HUES48 (cell line): ENCODE measurements around the gene UPK1B.

Experiments used
- H3K27ac ChIP-seq: one replicate; pipeline ENCODE4 v1.7.0; 2013; ENCODE audit warnings: low read depth, low read length, inconsistent platforms
- H3K27me3 ChIP-seq: 2 replicates; pipeline ENCODE4 v1.6.1; 2013; ENCODE audit warnings: mild to moderate bottlenecking, low read length; ENCODE audit not compliant: control insufficient read depth, insufficient read depth
- H3K36me3 ChIP-seq: 2 replicates; pipeline ENCODE4 v1.6.1; 2013; ENCODE audit warnings: low read length; ENCODE audit not compliant: control insufficient read depth, insufficient read depth
- H3K4me1 ChIP-seq: 2 replicates; pipeline ENCODE4 v1.6.1; 2013; ENCODE audit warnings: mild to moderate bottlenecking, low read length; ENCODE audit not compliant: control insufficient read depth, insufficient read depth
- H3K4me3 ChIP-seq: 2 replicates; pipeline ENCODE4 v1.5.1; 2013; ENCODE audit warnings: mild to moderate bottlenecking, low read depth, low read length
- H3K9ac ChIP-seq: 2 replicates; pipeline ENCODE4 v1.6.1; 2013; ENCODE audit warnings: mild to moderate bottlenecking, low read depth, low read length, moderate library complexity
- H3K9me3 ChIP-seq: 2 replicates; pipeline ENCODE4 v1.6.1; 2013; ENCODE audit warnings: low read length; ENCODE audit not compliant: control insufficient read depth, insufficient read depth

The UPK1B gene

DNA sequence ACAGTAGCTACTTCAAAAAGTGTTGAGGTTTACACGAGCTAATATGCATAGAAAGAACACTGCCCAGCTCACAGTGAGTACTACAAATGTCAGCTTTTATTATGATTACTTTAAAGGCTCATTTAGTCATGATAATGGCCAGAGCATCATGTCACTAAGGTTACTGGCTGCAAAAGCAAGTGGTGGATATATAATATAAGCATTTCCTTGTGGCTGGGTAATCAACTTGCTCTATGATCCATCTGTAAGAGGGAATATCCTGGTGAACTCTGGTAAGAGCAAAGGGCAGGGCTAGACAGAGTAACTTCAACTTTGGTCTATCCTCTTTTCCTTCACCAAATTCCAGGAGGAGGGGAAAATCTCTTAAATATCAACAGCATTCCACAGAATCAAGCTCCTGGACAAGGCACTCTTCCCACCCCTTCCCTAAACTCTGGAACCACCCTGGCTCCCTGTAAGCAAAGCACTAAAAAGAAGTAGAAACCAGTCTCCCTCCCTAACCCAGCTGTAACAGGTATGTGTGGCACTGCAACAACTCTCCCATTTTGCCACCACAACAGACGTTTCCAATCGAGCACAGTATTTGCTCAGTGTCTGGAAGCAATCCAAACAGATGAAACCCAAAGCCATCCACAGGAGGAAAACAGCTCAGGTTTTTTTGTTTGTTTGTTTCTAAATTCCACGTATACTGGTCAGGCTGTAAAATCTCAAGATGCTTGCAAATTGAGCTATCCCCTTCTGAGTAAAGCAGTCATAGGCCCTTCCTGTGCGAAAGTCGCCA, 53.9 kb downstream of the UPK1B start:
- H3K27ac ChIP-seq, result no peak overlapping the region
- no peaks in the 10 kb centered on the region for H3K4me1 ChIP-seq
- no peak overlapping the region for H3K4me3 ChIP-seq
- no peak overlapping the region for H3K9ac ChIP-seq
- no peaks in the 10 kb centered on the region for H3K9me3 ChIP-seq
- H3K36me3 ChIP-seq, result peaks cover 93% of the 10 kb centered on the region
- no peaks in the 10 kb centered on the region for H3K27me3 ChIP-seq

DNA sequence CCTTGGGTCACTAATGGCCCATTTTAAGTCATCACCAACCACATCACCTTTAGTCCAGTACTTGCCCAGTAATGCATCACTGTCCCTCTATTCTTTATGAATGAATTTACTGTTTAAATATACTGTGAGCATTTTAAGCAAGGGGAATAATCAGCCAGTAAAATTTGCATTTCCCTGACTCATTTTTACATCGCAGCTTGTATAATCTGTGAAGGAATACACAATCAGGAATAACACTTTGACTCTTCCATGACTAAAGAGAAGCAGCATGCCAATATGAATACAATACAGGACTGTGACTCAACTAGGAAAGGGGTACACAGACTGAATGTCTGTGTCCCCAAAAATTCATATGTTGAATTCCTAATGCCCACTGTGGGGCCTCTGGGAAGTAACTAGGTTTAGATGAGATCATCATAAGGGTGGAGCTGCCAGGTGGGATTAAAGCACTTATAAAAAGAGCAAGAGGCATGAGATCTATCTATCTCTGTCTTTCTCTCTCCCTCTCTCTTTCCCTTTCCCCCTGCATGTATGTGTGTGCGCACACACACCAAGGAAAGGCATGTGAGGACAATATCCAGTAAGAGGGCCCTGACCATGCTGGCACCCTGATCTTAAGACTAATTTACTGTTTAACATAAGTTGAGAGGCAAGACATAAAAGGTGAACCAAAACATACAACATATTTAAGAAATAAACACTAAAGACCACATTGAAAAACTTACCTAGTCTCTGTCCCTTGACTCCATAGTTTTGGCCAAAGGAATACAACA, 55.2 kb downstream of the UPK1B start:
- Histone ChIP-seq H3K4me1 (no peaks in the 10 kb centered on the region), H3K9me3 (no peaks in the 10 kb centered on the region), H3K27me3 (no peaks in the 10 kb centered on the region), H3K27ac (no peak overlapping the region), H3K4me3 (no peak overlapping the region), H3K9ac (no peak overlapping the region), H3K36me3 (peaks cover 92% of the 10 kb centered on the region)

DNA sequence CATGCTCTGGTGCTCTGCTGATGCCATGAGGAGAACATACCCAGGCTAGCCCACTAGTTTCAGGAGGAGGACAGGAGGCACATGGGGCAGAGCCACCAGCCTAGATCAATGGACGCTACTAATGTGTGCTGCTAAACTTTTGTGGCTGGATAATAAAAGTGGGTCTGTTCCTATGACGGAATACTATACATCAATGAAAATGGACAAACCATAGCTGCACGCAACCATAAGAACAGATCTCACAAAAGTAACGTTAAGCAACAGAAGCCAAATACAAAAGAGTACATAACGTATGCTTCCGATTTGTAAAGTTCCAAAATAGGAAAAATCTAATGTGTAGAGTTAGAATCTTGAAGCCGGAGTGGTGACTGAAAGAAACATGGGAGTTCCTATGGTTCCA, 55.8 kb downstream of the UPK1B start:
- Histone ChIP-seq H3K27ac (no peak overlapping the region), H3K9ac (no peak overlapping the region), H3K4me3 (no peak overlapping the region), H3K9me3 (no peaks in the 10 kb centered on the region), H3K27me3 (no peaks in the 10 kb centered on the region), H3K4me1 (no peaks in the 10 kb centered on the region), H3K36me3 (peaks cover 92% of the 10 kb centered on the region)

DNA sequence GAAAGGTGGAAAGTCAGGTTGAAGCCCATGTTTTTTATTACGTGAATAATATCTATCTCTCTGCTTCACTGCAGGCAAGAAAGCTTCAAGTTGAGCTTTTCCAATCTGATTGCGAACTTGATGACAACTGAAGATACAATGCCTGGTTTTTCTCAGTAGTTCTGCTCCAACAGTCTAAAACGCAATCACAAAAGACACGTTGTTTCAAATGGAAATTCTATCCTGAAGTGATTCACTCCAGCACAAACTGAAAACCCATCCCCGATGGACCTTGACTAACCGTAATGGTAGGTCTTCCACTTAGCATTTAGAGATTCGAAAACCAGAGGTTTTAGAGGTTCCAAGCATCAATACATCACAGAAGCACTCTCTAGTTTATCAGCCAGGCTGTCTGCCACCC, 56.7 kb downstream of the UPK1B start:
- Histone ChIP-seq H3K27ac (no peak overlapping the region), H3K27me3 (no peaks in the 10 kb centered on the region), H3K9ac (no peak overlapping the region), H3K4me3 (no peak overlapping the region), H3K36me3 (peaks cover 92% of the 10 kb centered on the region), H3K9me3 (no peaks in the 10 kb centered on the region), H3K4me1 (no peaks in the 10 kb centered on the region)

DNA sequence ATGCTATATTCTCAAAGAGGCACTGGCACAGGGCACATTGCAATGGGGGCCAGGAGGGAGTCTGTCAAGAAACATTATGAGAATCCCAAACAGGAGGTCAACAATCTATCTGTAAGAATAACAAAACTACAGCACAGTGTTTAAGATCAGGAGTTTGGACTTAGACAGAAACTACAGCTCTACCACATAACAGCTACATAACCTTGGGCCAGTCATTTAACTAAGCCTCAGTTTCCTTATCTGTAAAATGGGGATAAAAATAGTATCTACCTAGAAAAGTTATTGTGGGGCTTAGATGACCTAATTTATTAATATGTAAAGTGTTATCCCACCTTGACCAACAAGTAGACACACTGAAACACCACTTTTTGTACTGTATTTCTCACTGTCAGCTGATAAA, 57.3 kb downstream of the UPK1B start:
- H3K27me3 ChIP-seq, result no peaks in the 10 kb centered on the region
- no peak overlapping the region for H3K9ac ChIP-seq
- no peak overlapping the region for H3K4me3 ChIP-seq
- H3K36me3 ChIP-seq, result peaks cover 95% of the 10 kb centered on the region
- no peak overlapping the region for H3K27ac ChIP-seq
- no peaks in the 10 kb centered on the region for H3K9me3 ChIP-seq
- no peaks in the 10 kb centered on the region for H3K4me1 ChIP-seq

DNA sequence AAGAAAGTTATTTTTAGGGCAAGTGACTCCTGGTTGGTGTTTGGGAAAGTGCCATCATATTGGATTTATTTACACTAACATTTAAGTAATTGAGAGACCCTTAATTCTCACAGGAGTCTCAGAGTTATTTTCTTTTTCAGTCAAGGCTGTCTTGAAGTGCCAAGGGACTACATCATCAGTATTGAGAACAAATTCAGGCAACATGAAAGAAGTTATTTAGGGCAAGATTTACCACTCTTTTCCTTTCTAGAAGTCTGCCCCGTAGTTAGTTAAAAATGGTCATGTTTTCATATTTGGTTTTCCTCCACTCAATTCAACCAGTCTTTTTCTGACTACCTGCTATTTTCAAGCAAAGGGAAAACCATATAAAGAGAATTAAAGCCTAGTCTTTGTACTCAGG, 61.2 kb downstream of the UPK1B start:
- peaks cover 71% of the 10 kb centered on the region for H3K36me3 ChIP-seq
- H3K9ac ChIP-seq, result no peak overlapping the region
- no peaks in the 10 kb centered on the region for H3K27me3 ChIP-seq
- no peaks in the 10 kb centered on the region for H3K9me3 ChIP-seq
- H3K4me1 ChIP-seq, result 0 out of 2 replicates have a peak, but pooled peaks cover 4% of the 10 kb centered on the region
- no peak overlapping the region for H3K4me3 ChIP-seq
- no peak overlapping the region for H3K27ac ChIP-seq

DNA sequence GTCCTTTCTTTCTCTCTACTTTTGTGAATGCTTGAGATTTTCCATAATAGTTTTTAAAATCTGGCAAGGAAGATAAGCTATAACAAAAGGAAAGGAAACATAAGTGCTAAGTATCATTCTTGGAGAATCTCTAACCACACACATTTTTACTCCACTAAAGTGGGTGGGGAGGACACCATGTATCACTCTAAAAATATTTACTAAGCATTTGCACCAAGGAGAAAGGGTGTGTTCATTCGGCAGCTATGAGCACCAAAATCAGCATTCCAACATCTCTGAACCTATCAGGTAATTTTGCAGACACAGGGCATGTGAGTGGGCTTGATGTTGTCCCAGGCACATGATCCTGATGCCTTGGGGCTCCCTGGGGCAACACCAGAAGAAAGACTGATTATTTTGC, 61.8 kb downstream of the UPK1B start:
- Histone ChIP-seq H3K27ac (no peak overlapping the region), H3K9ac (no peak overlapping the region)

DNA sequence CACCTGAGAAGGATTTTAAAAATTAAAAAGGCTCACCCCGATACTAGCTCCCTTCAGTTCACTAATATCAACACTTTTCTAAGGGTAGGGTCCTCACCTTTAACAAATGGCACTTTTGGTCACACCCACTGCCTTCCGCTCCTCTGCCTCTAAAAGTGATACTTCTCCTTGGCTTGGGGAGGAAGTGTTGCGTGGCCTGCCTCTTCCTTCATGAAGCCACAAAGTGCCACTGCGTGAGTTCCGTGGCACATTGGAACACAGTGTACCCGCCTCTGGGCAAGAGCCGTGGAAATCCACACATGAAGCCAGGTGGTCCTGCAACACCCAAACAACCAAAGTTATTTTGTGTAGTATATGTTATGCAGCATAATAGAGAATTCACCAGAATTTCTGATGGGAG, 63.4 kb downstream of the UPK1B start:
- peaks cover 7% of the 10 kb centered on the region; the same call in 1 of the 2 replicates for H3K4me1 ChIP-seq
- no peaks in the 10 kb centered on the region for H3K27me3 ChIP-seq
- H3K9me3 ChIP-seq, result no peaks in the 10 kb centered on the region
- no peak overlapping the region for H3K27ac ChIP-seq
- H3K36me3 ChIP-seq, result peaks cover 53% of the 10 kb centered on the region
- H3K9ac ChIP-seq, result no peak overlapping the region
- H3K4me3 ChIP-seq, result no peak overlapping the region

More for the DNA sequence above, 61.8 kb downstream of the UPK1B start:
- Histone ChIP-seq H3K36me3 (peaks cover 66% of the 10 kb centered on the region), H3K9me3 (no peaks in the 10 kb centered on the region), H3K4me1 (0 out of 2 replicates have a peak, but pooled peaks cover 5% of the 10 kb centered on the region), H3K4me3 (no peak overlapping the region), H3K27me3 (no peaks in the 10 kb centered on the region)

DNA sequence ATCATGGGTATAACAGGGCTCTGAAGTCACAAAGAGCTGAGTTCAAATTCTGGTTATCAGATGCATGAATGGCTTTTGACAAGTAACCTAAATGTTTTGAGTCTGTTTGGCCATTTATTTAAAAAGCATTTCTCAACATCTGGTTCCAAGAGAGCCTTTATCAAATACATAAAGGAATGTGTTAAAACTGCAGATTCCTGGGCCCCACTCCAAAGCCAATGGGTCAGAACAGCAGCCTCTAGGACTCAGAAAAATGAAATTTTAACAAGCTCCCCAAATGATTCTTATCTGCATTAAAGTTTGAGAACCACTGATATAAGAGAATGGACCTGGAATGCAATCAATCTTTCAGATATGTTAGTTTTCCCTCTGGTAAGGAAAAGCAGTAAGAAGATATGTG, 63.9 kb downstream of the UPK1B start:
- no peak overlapping the region for H3K27ac ChIP-seq
- no peak overlapping the region for H3K9ac ChIP-seq
- no peaks in the 10 kb centered on the region for H3K9me3 ChIP-seq
- peaks cover 48% of the 10 kb centered on the region for H3K36me3 ChIP-seq
- H3K4me1 ChIP-seq, result peaks cover 7% of the 10 kb centered on the region; the same call in 1 of the 2 replicates
- H3K27me3 ChIP-seq, result no peaks in the 10 kb centered on the region
- no peak overlapping the region for H3K4me3 ChIP-seq

DNA sequence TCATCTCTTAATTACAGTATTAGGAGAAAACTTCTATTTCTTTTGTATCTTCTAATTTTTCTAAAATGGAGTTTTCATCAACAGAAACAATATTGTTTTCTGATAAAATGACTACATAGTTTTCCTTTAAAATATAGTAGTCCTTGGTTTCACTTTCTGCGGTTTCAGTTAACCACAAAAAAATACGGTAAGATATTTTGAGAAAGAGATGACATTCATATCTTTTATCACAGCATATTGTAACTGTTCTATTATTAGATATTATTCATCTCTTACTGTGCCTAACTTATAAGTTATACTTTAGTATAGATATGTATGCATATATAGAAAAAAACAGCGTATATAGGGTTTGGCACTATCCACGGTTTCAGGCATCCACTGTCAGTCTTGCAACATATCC, 65.0 kb downstream of the UPK1B start:
- H3K27me3 ChIP-seq, result no peaks in the 10 kb centered on the region
- no peaks in the 10 kb centered on the region for H3K9me3 ChIP-seq
- H3K27ac ChIP-seq, result no peak overlapping the region
- peaks cover 39% of the 10 kb centered on the region for H3K36me3 ChIP-seq
- H3K4me3 ChIP-seq, result peak overlapping the region; percentile 39; the same call in 1 of the 2 replicates
- H3K9ac ChIP-seq, result no peak overlapping the region
- peaks cover 7% of the 10 kb centered on the region; the same call in 1 of the 2 replicates for H3K4me1 ChIP-seq

DNA sequence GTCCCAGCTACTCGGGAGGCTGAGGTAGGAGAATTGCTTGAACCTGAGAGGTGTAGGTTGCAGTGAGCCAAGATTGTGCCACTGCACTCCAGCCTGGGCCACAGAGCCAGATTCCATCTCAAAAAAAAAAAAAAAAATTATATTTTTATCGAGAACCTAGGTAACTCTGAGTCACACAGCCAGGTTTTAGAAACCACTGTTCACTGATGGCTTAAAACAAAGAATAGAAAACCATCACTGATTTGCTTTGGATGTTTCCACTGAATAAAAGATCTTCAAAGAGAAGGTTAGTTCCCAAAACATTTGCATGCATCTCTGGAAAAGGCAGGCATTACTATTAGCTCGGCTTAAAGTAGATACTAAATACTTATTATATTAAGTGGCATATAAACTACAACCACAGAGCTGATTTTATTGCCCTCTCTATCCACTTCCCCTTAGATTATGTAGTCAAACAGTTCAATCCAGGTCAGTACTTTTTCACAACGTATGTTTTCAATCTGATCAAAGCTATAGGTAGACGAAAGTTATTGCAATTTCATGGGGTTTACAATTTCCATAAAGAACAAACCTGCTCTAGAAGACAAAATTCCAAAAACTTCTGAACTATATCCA, 65.9 kb downstream of the UPK1B start:
- Histone ChIP-seq H3K9ac (no peak overlapping the region), H3K27me3 (no peaks in the 10 kb centered on the region), H3K36me3 (peaks cover 29% of the 10 kb centered on the region), H3K9me3 (no peaks in the 10 kb centered on the region), H3K4me3 (peak overlapping the region; percentile 71), H3K4me1 (peaks cover 7% of the 10 kb centered on the region; the same call in 1 of the 2 replicates), H3K27ac (no peak overlapping the region)
